Raji (cell line): Measurements from ENCODE around the gene A1CF.

Source experiments
- POLR2A ChIP-seq: IDR thresholded peaks from 2 replicates; pipeline ENCODE4 v1.6.1; 2011; ENCODE audit warnings: low read depth, low read length, control low read depth; ENCODE audit not compliant: insufficient read depth

Gene A1CF

GRCh38 chr10:50885097-50885859, at the start of gene A1CF:
Gene A1CF, minus strand, starts transcription at chr10:50885627. Its CDS starts 25,687 bp downstream, at chr10:50859940.
- TF ChIP-seq POLR2A: no peak

- TF ChIP-seq POLR2A: no peak
These were observed 46.6 kb upstream of the A1CF start for GRCh38 chr10:50931948-50932431.

GRCh38 chr10:50929670-50930069, 44.2 kb upstream of the A1CF start:
- no peak for TF ChIP-seq POLR2A

- TF ChIP-seq POLR2A: no peak
These were observed 42.7 kb upstream of the A1CF start for GRCh38 chr10:50928190-50928552.

- TF ChIP-seq POLR2A: no peak
These were observed 42.2 kb upstream of the A1CF start for GRCh38 chr10:50927522-50928189.

- no peak for TF ChIP-seq POLR2A
These were observed 33.6 kb upstream of the A1CF start for GRCh38 chr10:50919010-50919409.

- TF ChIP-seq POLR2A: no peak
These were observed 33.1 kb upstream of the A1CF start for GRCh38 chr10:50918529-50918928.

- TF ChIP-seq POLR2A: no peak
These were observed 32.1 kb upstream of the A1CF start for GRCh38 chr10:50917486-50917885.

GRCh38 chr10:50909334-50910014, 24.0 kb upstream of the A1CF start:
- TF ChIP-seq POLR2A: no peak

GRCh38 chr10:50908366-50908765, 22.9 kb upstream of the A1CF start:
- no peak for TF ChIP-seq POLR2A

GRCh38 chr10:50896721-50897120, 11.3 kb upstream of the A1CF start:
- no peak for TF ChIP-seq POLR2A

GRCh38 chr10:50894312-50894711, 8.9 kb upstream of the A1CF start:
- no peak for TF ChIP-seq POLR2A

- TF ChIP-seq POLR2A: no peak
These were observed 7.0 kb upstream of the A1CF start for GRCh38 chr10:50892467-50892866.

- no peak for TF ChIP-seq POLR2A
These were observed 1.1 kb downstream of the A1CF start for GRCh38 chr10:50884302-50884701.

GRCh38 chr10:50883629-50884028, 1.8 kb downstream of the A1CF start:
- no peak for TF ChIP-seq POLR2A

GRCh38 chr10:50882540-50882983, 2.9 kb downstream of the A1CF start:
- no peak for TF ChIP-seq POLR2A
